NCI-H524 treated with DMSO at 0.1 percent for 48 hours (cell line): ENCODE results near the gene RUNX2.
"Not testable (repeated sequence)": the region's sequence is repeated elsewhere in the genome, so short reads cannot be mapped to it uniquely, and the experiment has no call there.

Experiments
- DNase-seq: peaks from one replicate; lab custom pipeline; 2025; lab: John Stamatoyannopoulos, UW

Gene RUNX2

GRCh38 chr6:45460166-45460565 lies 132.0 kb downstream of the RUNX2 start:
- no peak for DNase-seq

DNA sequence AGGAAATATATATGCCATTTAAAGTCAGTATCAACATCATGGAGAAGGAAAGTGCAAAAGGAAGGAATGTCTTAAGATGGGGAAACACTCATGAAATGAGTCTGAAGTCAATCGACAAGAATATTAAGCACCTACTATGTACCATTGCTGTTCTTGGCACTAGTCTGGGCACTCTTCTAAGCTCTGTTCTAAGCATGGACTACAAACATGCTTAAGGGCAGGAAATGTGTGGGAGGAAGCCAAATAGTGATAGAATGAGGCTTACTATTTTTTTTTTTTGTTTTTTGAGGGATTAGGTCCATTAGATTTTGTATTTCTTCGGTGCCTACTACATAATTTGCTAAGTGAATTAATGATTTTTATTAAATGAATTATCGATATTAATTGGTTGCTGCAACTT lies 133.4 kb downstream of the RUNX2 start:
- no peak for DNase-seq

DNA sequence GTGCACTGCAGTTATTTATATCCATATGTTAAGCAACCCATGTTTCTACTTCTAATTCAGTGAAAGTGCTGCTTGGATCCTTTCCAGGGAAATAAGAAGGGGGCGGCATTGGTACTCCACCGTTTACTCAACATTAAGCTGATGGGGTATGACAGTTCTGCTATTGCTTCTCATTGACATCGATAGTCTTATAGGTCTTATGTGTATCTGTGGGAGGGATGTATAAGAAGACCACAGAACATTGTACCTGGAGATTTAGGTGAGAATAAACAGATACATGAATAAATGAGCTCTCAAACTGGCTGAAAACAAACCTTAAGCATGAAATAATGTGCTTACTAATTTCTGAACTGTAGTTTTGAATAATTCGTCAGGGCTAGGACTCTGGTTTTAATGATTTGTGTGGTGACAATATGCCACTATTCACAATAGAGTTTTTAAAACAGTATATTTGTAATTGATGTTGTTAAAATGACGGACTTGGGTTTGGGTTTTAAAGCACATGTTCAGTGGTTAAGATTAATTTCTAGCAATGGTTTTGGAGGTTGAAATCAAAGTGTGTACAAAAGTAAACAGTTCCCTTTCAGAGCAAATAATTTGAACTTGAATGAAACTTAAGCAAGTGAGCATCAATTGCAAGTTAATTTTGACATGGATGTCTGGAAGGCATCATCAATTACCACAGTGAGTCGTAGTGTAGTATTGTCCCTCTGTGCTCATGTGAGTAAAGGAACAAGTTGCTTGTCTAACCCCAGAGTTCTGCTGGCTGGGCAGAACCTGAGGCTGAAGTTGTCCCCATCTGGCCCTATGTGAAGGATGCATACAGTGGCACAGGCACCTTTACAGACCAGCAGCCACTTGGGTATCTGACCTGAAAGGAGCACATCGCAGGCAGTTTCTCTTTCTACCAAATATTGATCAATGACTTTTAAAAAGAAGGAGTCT lies 134.3 kb downstream of the RUNX2 start:
- no peak for DNase-seq

- DNase-seq: no peak
Observed at GRCh38 chr6:45464685-45465084, 136.6 kb downstream of the RUNX2 start.

GRCh38 chr6:45466686-45467085 lies 138.6 kb downstream of the RUNX2 start:
- no peak for DNase-seq

DNA sequence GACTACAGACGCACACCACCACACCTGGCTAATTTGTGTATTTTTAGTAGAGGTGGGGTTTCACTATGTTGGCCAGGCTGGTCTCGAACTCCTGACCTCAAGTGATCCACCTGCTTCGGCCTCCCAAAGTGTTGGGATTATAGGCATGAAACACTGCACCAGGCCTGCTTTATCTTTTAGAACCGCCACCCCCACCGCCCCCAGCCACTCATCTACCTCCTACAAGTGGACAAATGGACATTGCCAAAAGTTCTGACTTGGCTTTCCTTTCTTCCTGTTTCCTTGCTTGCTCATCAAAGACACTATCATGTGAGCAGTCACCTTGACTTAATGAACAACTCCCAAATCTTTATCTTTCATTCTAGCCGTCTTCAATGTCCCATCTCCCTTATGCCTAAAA lies 139.3 kb downstream of the RUNX2 start:
- not testable (repeated sequence) for DNase-seq

DNA sequence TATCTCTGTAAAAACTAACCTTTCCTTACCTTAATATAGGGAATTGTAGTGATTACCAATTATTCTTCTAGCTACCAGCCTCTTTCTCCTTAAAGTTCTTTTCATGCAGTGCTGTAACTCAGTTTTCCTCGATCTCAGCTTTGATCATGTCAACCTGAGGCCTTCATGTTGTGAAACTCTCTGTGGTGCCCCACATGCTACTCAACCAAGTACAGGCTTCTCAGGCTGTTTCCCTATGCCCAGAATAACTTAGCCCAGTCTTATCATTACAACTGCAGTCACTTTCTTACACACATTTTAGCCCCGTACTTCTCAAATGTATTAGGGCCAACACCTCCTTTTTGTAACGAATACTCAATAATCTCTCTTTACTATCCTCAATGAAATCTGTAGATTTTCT lies 139.7 kb downstream of the RUNX2 start:
- no peak for DNase-seq

DNA sequence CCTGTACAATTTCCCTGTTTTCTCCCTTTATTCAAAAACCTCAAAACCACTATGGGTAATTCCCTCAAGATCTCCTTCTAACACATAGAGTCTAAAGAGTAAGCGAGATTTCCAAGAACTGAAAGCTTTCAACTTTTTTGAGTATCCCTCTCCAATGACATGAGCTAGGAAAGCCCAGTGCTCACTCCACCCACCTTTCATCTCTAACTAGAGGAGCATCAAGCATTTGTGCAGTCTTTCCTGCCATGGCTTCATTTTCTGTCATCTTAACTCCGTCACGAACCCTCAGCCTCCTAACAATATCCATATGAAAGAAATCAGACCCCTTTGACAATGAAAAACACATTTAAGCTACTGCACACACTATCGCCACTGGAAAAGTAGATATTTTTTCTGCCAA lies 141.5 kb downstream of the RUNX2 start:
- DNase-seq: no peak

DNA sequence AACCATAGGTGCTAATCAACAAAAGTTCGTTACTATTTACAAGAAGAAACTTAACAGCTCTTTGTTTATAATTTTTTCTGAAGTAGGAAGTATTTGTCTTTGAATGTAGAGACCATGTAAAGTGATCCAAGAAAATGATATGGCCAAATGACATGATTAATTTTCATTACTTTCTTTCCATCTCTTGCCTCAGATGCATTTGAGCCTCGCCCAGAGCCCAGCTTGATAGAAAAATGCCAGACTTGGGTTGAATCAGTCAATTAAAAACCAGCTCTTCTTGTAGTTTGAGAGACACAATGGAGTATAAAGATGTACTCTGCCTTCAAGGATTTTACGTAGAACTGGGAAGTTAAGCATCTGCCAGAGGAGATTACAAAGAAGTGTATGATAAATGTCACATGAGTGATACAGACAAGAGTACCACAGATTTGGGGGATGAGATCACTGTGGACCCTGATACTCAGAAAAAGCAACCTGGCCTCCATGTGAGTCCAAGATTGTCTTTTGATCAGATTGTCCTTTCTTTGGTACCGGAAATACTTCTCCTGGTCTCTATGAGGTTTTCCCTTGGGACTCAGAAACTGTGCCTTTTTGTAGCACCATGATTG lies 142.1 kb downstream of the RUNX2 start:
- DNase-seq: no peak

DNA sequence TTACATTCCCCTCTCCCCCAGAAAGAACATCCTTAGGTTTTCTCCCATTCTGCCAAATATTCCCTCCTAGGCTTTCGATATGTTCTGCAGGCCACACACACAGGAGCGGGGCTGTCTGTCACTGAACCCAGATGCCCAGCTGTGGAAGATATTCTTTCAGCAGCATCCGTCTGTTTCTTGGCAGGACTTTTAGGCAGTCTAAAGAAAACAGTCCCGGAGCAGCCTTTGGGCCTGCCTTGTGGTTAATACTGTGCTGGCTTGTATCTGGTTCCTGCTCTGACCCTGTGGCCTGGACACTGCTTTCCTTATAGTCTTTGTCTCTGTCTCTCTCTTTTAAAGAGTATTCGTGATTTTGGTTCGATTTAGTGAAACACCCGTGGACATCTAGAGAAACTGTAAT lies 144.3 kb downstream of the RUNX2 start:
- DNase-seq: no peak

DNA sequence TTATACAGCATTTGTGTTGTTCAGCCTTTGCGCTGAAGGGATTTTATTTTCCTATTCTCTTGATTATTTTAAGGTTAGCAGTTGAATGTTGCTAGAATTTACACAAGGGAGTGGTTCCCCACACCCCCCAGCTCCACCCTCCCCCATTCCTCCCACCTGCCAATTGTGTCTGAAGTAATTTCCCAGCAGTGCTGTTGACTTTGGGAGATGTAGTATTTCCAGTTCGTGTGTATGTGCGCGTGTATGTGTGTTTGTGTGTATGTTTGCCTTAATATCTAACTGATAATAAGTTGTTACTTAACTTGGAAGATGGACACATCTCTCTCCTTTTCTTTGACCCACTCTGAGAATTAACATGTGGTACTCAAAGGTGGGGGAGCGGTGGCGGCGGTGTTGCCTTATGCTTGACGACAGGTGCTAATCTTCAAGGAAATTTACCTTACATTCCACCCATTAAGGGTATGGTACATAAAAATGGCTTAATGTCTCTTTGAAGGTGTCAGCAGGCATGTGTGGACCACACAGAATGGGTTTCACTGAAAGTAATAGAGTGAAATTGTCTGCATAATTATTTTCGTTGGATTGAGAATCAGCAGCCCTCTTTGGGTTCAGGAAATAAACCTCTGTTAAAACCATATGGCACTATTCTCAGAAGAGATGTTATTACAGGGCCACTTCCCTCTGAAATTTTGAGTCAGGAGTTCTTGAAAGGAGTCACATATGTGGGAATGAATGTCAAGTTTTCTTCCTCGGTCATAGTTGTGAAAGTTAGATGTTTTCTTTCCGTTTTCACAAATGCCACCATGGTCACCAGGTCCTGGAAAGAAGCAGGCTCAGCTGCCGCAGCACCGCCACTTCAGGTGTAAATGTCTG lies 145.2 kb downstream of the RUNX2 start:
- DNase-seq: no peak

DNA sequence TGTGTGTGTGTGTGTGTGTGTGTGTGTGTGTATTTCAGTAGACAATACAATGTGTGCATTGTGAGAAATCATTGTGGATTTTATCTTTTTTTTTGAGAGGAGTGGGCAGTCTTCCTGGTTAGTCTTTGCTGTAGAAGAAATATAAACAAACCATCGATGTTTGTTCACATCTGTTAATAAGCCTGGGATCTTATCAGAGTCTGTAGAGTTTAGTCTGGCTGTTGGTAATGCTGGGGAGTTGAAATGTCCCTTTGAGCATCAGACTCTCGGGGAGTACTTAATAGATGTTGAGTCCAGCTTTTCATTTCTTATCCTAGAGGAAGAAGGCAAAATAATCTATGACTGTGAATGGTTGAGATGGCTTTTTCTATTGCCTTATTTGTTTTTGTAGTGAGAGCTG lies 146.2 kb downstream of the RUNX2 start:
- DNase-seq: no peak

- DNase-seq: no peak
Observed at GRCh38 chr6:45476341-45476740, 148.2 kb downstream of the RUNX2 start.

- no peak for DNase-seq
Observed at GRCh38 chr6:45477278-45477677, 149.1 kb downstream of the RUNX2 start.

DNA sequence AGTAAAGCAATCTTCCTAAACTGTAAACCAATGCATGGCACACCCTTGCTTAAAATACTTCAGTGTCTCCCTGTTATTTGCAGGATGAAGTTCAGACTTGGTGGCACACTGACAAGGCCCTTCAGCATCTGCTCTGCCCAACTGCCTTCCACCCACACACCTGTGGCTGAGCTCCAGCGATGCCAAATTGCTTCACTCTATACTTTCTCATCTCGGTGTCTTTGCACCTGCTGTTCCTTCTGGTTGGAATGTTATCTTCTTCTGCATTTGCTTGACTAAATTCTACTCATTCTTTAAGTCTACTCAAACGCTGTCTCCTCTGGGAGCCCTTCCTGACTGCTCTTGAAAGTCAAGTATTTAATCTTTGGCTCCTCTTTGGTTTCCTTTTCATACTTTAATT lies 149.7 kb downstream of the RUNX2 start:
- DNase-seq: no peak

- DNase-seq: no peak
Observed at GRCh38 chr6:45478240-45478639, 150.1 kb downstream of the RUNX2 start.

DNA sequence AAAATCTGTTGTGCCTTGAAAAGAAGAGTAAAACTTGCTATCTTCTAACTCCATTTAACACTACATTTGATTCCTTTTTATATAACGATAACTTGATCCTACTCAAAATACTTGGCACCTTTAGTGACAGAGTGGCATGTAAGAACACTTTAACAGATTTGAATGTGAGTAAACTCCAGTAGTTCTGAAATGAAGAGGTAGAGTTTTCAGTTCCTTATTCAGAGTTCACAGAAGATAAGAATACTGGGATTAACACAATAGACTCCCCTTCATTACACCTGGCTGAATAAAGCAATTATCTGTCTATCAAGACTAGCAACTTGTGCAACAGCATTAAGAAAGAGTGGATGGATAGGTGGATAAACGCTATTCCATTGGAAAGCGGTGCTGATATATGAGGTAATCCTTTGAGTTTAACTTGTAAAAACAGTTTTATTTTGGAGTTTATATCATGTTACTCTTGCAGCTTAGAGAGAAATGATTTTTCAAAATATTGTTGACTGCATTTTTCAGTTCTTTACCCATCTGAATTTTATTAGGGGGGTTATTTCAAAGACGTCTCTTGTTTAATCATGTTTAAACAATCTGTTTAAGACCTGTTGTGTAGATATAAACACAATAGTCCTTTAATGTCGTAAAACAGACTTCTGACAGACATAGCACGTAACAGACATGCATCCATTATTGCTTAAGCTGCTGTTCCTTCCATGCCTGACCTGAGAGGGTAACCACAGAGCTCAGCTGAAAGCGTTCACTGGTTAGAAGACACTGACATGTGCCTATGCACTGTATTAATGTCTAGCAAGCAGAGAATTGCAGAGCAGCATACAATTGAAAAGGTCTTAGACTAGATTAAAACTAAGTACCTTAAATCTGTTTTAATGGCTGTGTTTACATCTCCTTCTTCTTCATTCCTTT lies 152.0 kb downstream of the RUNX2 start:
- DNase-seq: no peak

- DNase-seq: no peak
Observed at GRCh38 chr6:45480752-45481415, 152.8 kb downstream of the RUNX2 start.

DNA sequence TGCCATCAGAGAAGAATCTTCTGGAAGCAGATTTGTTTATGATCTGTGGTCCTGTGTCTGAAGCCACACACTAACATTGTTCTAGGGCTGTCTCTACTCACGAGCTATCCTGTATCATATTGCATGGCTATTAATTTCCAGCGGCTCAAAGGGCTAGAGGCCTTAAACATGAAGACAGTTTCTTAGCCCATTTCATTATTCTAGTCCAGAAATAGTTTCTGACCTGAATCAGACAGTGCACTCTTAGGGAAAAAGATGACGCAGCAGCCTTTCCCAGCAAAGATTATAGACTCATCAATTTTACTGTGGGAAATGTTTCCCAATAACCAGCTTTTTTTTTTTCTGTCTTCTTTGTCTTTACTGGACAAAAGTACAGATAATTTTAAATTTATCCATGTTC lies 154.9 kb downstream of the RUNX2 start:
- DNase-seq: no peak

DNA sequence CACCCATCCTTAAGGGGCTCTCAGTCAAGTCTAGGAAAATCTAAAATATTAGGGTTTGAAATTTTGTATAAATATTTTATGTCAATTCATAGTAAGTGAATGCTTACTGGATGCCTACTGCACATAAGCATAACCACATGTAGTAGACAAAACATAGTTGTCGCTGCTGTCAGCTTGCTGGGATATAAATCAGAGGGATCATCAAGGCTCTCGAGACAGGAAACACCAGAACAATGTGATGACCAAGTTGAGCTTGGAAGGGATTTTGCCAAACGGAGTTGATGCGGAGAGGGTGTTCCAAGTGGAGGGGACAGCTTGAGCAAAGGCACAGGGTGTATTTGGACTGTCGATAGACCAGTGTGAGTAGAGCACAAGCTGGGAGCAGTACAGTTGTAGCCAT lies 155.4 kb downstream of the RUNX2 start:
- DNase-seq: no peak

- no peak for DNase-seq
Observed at GRCh38 chr6:45486736-45487135, 158.6 kb downstream of the RUNX2 start.
